Measurements from ENCODE around the gene POLR2B.
"Not testable (repeated sequence)": the region's sequence is repeated elsewhere in the genome, so short reads cannot be mapped to it uniquely, and the experiment has no call there.

POLR2B gene

GRCh38 chr4:56986952-56987351, 8.3 kb downstream of the POLR2B start:
- DNase-seq (ENCODE audit: low read depth), result no peak

GRCh38 chr4:56990109-56990905, 11.6 kb downstream of the POLR2B start:
- DNase-seq (ENCODE audit: low read depth), result no peak

- DNase-seq (ENCODE audit: low read depth), result no peak
Measured at GRCh38 chr4:56995525-56995924, 16.8 kb downstream of the POLR2B start.

GRCh38 chr4:56999751-57000150, 21.1 kb downstream of the POLR2B start:
- DNase-seq (ENCODE audit: low read depth), result no peak

- DNase-seq (ENCODE audit: low read depth), result no peak
Measured at GRCh38 chr4:57013543-57014120, 34.9 kb downstream of the POLR2B start.

GRCh38 chr4:57018980-57019379, 40.3 kb downstream of the POLR2B start:
- no peak for DNase-seq (ENCODE audit: low read depth)

GRCh38 chr4:57020467-57021101, 41.9 kb downstream of the POLR2B start:
- no peak for DNase-seq (ENCODE audit: low read depth)

- no peak for DNase-seq (ENCODE audit: low read depth)
Measured at GRCh38 chr4:57023104-57023503, 44.4 kb downstream of the POLR2B start.

- no peak for DNase-seq (ENCODE audit: low read depth)
Measured at GRCh38 chr4:57034520-57034919, 55.8 kb downstream of the POLR2B start.

- no peak for DNase-seq (ENCODE audit: low read depth)
Measured at GRCh38 chr4:57037982-57038604, 59.4 kb downstream of the POLR2B start.

- no peak for DNase-seq (ENCODE audit: low read depth)
Measured at GRCh38 chr4:57039345-57039744, 60.6 kb downstream of the POLR2B start.

- no peak for DNase-seq (ENCODE audit: low read depth)
Measured at GRCh38 chr4:57040510-57040909, 61.8 kb downstream of the POLR2B start.

- DNase-seq (ENCODE audit: low read depth), result no peak
Measured at GRCh38 chr4:57041020-57041419, 62.3 kb downstream of the POLR2B start.

GRCh38 chr4:57042711-57043169, 64.0 kb downstream of the POLR2B start:
- DNase-seq (ENCODE audit: low read depth), result no peak

GRCh38 chr4:57043347-57044251, 64.9 kb downstream of the POLR2B start:
- no peak for DNase-seq (ENCODE audit: low read depth)

GRCh38 chr4:57044279-57044678, 65.6 kb downstream of the POLR2B start:
- no peak for DNase-seq (ENCODE audit: low read depth)

GRCh38 chr4:57044996-57045395, 66.3 kb downstream of the POLR2B start:
- DNase-seq (ENCODE audit: low read depth), result no peak

GRCh38 chr4:57047046-57047445, 68.3 kb downstream of the POLR2B start:
- DNase-seq (ENCODE audit: low read depth), result not testable (repeated sequence)

- no peak for DNase-seq (ENCODE audit: low read depth)
Measured at GRCh38 chr4:57048590-57049304, 70.1 kb downstream of the POLR2B start.

GRCh38 chr4:57051095-57051494, 72.4 kb downstream of the POLR2B start:
- no peak for DNase-seq (ENCODE audit: low read depth)

GRCh38 chr4:57051524-57051923, 72.8 kb downstream of the POLR2B start:
- DNase-seq (ENCODE audit: low read depth), result no peak

All from stimulated activated CD8-positive, alpha-beta memory T cell treated with anti-CD3 and anti-CD28 coated beads, Interleukin-12 subunit alpha, Interleukin-12 subunit beta, amount 100 ng/mL, for 1 hour (primary cell).